GM23338 (cell line): Measurements from ENCODE around the gene MPP4. TPM values are rescaled to one million over a fixed set of nuclear protein-coding genes. Genes with fewer than 3 reads are reported as not detected.
A peak's percentile ranks its signal among the peaks of the same experiment; 100 is the strongest.

ENCODE experiments used
- ATAC-seq: fragments of 200-7000 bp; cut with Tn5 transposase; 3 replicates; pipeline ENCODE4 v1.9.1; 2020
- DNase-seq: peaks from one replicate; pipeline ENCODE4 v3.0.0-alpha.2; 2015; ENCODE audit warnings: low spot score
- H2AFZ ChIP-seq: fragments of 200-600 bp; sonication (generic); 2 replicates; pipeline ENCODE4 v1.8.0; 2016; ENCODE audit warnings: antibody characterized with exemption, mild to moderate bottlenecking, moderate library complexity
- H3F3A ChIP-seq: fragments of 200-600 bp; sonication (generic); replicated peaks from 2 replicates; pipeline ENCODE4 v1.8.0; 2017; ENCODE audit warnings: antibody characterized with exemption, mixed run types, low read depth
- H3K27ac ChIP-seq: fragments of 200-600 bp; sonication (generic); 2 replicates; pipeline ENCODE4 v1.6.1; 2016; ENCODE audit warnings: low read depth
- H3K27me3 ChIP-seq: fragments of 200-600 bp; sonication (generic); 2 replicates; pipeline ENCODE4 v1.8.0; 2016; ENCODE audit warnings: mild to moderate bottlenecking, mixed run types, moderate library complexity; ENCODE audit not compliant: insufficient read depth
- H3K36me3 ChIP-seq: fragments of 200-600 bp; sonication (generic); 2 replicates; pipeline ENCODE4 v1.8.0; 2016; ENCODE audit warnings: mild to moderate bottlenecking; ENCODE audit not compliant: insufficient read depth
- H3K4me1 ChIP-seq: fragments of 200-600 bp; sonication (generic); 2 replicates; pipeline ENCODE4 v1.8.0; 2016; ENCODE audit warnings: mild to moderate bottlenecking, moderate library complexity; ENCODE audit not compliant: insufficient read depth
- H3K4me2 ChIP-seq: fragments of 200-600 bp; sonication (generic); 2 replicates; pipeline ENCODE4 v1.7.1; 2017; ENCODE audit warnings: mixed run types
- H3K4me3 ChIP-seq: fragments of 200-600 bp; sonication (generic); 2 replicates; pipeline ENCODE4 v1.6.1; 2016; ENCODE audit warnings: mixed run types
- H3K79me2 ChIP-seq: fragments of 200-600 bp; sonication (generic); replicated peaks from 2 replicates; pipeline ENCODE4 v1.8.0; 2017; ENCODE audit warnings: mild to moderate bottlenecking; ENCODE audit not compliant: insufficient read depth
- H3K9me2 ChIP-seq: fragments of 200-600 bp; sonication (generic); 2 replicates; pipeline ENCODE4 v1.8.0; 2017; ENCODE audit not compliant: insufficient read depth
- H4K20me1 ChIP-seq: fragments of 200-600 bp; sonication (generic); replicated peaks from 2 replicates; pipeline ENCODE4 v1.8.0; 2017; ENCODE audit warnings: mild to moderate bottlenecking; ENCODE audit not compliant: insufficient read depth
- H3K27ac Mint-ChIP-seq: 2 replicates; pipeline ENCODE4 v1.8.0; 2020; ENCODE audit warnings: inconsistent platforms, mild to moderate bottlenecking, moderate library complexity, mixed read lengths
- H3K27me3 Mint-ChIP-seq: 3 replicates; pipeline ENCODE4 v1.8.0; 2022; ENCODE audit warnings: low read depth, mild to moderate bottlenecking, moderate library complexity, mixed read lengths, inconsistent platforms; ENCODE audit not compliant: insufficient read depth, poor library complexity
- H3K36me3 Mint-ChIP-seq: 3 replicates; pipeline ENCODE4 v1.8.0; 2021; ENCODE audit warnings: low read depth, mild to moderate bottlenecking, inconsistent platforms, moderate library complexity, mixed read lengths
- H3K4me1 Mint-ChIP-seq: 3 replicates; pipeline ENCODE4 v1.8.0; 2020; ENCODE audit warnings: mild to moderate bottlenecking, inconsistent platforms, mixed read lengths
- H3K4me3 Mint-ChIP-seq: 3 replicates; pipeline ENCODE4 v1.8.0; 2021; ENCODE audit warnings: moderate library complexity, mild to moderate bottlenecking, inconsistent platforms, mixed read lengths
- H3K9me3 Mint-ChIP-seq: 3 replicates; pipeline ENCODE4 v1.8.0; 2020; ENCODE audit warnings: moderate library complexity, mild to moderate bottlenecking, inconsistent platforms, mixed read lengths
- ETS1 ChIP-seq: IDR thresholded peaks from 2 replicates; pipeline ENCODE4 v1.6.1; 2016; ENCODE audit warnings: antibody characterized with exemption
- EZH2 ChIP-seq: fragments of 200-600 bp; sonication (generic); IDR thresholded peaks from one replicate; pipeline ENCODE4 v1.8.0; 2017; ENCODE audit warnings: antibody characterized with exemption, mild to moderate bottlenecking, low read depth; ENCODE audit not compliant: unreplicated experiment
- EZH2phosphoT487 ChIP-seq: fragments of 200-600 bp; sonication (generic); IDR thresholded peaks from one replicate; pipeline ENCODE4 v1.8.1; 2018; ENCODE audit warnings: antibody characterized with exemption; ENCODE audit not compliant: unreplicated experiment
- POLR2AphosphoS5 ChIP-seq: IDR thresholded peaks from 2 replicates; pipeline ENCODE4 v1.6.1; 2016; ENCODE audit warnings: antibody characterized with exemption, low read depth
- REST ChIP-seq: IDR thresholded peaks from one replicate; pipeline ENCODE4 v1.6.1; 2018; ENCODE audit warnings: antibody characterized with exemption; ENCODE audit not compliant: unreplicated experiment
- STAT1 ChIP-seq: IDR thresholded peaks from one replicate; pipeline ENCODE4 v1.6.1; 2016; ENCODE audit warnings: antibody characterized with exemption; ENCODE audit not compliant: unreplicated experiment
- ZNF114 ChIP-seq: fragments of 250-450 bp; sonication (Bioruptor Pico); IDR thresholded peaks from 2 replicates; pipeline ENCODE4 v1.5.0; 2020; ENCODE audit warnings: mild to moderate bottlenecking, moderate library complexity
- ZNF331 ChIP-seq: fragments of 250-450 bp; sonication (Bioruptor Pico); IDR thresholded peaks from 2 replicates; pipeline ENCODE4 v1.5.0; 2020; ENCODE audit warnings: low read depth, mild to moderate bottlenecking, moderate library complexity
- ZNF462 ChIP-seq: fragments of 250-450 bp; sonication (Bioruptor Pico); IDR thresholded peaks from 2 replicates; pipeline ENCODE4 v1.5.0; 2020; ENCODE audit warnings: mild to moderate bottlenecking, moderate library complexity
- polyA plus RNA-seq: library from polyadenylated mRNA; unstranded; fragments of >200 nt; fragmentation: Nextera tagmentation; extraction: Ambion mirVana; gene quantifications from 2 replicates; pipeline ENCODE4 v1.2.1, GENCODE V29; 2016
- total RNA-seq: library from RNA; depleted of rRNA; stranded (reverse); fragments of >200 nt; shearing (Covaris generic); gene quantifications from 2 replicates; pipeline ENCODE4 v1.2.3, GENCODE V29; 2014

The MPP4 gene
- total and polyA plus RNA-seq, 2 experiments from 2014 or later: not detected

GRCh38 chr2:201674298-201674697 lies 24.1 kb downstream of the MPP4 start:
- no peaks in the 10 kb centered on the region for H4K20me1 ChIP-seq
- ATAC-seq (no peak), DNase-seq (no peak)
- H3K4me3 Mint-ChIP-seq: no peak overlapping the region
- H3K36me3 Mint-ChIP-seq: no peaks in the 10 kb centered on the region
- no peaks in the 10 kb centered on the region for H3K36me3 ChIP-seq
- peak overlapping the region; percentile 17; the same call in 1 of the 2 replicates for H2AFZ ChIP-seq
- TF ChIP-seq STAT1: no peak
- no peak for TF ChIP-seq ZNF462
- TF ChIP-seq EZH2: no peak
- no peak for TF ChIP-seq EZH2phosphoT487
- TF ChIP-seq POLR2AphosphoS5: no peak
- no peak for TF ChIP-seq ETS1
- no peak for TF ChIP-seq ZNF331 (CRISPR knock-in tag)
- TF ChIP-seq REST: no peak
- TF ChIP-seq ZNF114: no peak
- peaks cover 4% of the 10 kb centered on the region for H3K27me3 Mint-ChIP-seq
- H3K9me2 ChIP-seq: no peaks in the 10 kb centered on the region
- H3K4me1 ChIP-seq: peaks cover 8% of the 10 kb centered on the region
- no peaks in the 10 kb centered on the region for H3F3A ChIP-seq
- H3K27me3 ChIP-seq: no peaks in the 10 kb centered on the region
- H3K9me3 Mint-ChIP-seq: no peaks in the 10 kb centered on the region
- peaks cover 18% of the 10 kb centered on the region for H3K4me1 Mint-ChIP-seq
- H3K27ac Mint-ChIP-seq: no peak overlapping the region
- H3K4me3 ChIP-seq: no peak overlapping the region
- no peak overlapping the region for H3K4me2 ChIP-seq
- H3K27ac ChIP-seq: no peak overlapping the region
- H3K79me2 ChIP-seq: no peaks in the 10 kb centered on the region
